GM12801 (cell line): ENCODE results near the gene NALCN.

ENCODE experiments used
- TF ChIP-seq, protein P1 (sequence below): IDR thresholded peaks from one replicate; pipeline ENCODE4 v1.5.1; 2011; ENCODE audit warnings: control low read depth; ENCODE audit not compliant: insufficient read length; ENCODE audit errors: extremely low read depth

Gene NALCN

DNA sequence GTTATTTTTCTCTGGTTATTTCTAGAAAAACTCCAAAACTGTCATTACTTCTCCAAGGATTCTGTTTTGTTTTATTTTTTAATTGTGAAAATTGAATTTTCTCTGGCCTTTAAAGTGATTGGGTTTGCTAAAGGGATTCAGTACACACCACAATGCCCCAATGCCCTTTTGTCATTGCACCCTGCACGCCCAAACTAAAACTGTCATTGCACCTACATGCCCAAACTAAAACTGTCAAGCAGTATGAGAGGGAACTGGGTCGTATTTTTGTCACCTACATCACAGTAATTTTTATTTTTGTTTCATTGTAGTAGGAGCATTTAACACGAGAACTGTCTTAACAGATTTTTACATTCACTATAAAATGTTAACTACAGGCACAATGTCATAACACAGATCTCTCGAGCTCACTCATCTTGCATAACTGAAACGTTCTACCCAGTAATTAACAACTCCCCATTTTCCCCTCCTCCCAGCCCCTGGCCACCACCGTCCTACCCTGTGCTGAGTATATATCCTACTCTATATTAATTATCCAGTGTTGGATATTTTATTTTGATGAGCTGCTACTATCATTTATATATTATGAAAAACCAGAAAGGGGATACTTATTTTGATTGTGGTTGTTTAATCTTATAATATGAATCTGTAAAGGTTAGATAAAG is 7.2 kb downstream of the NALCN start:
- TF ChIP-seq, protein P1, sequence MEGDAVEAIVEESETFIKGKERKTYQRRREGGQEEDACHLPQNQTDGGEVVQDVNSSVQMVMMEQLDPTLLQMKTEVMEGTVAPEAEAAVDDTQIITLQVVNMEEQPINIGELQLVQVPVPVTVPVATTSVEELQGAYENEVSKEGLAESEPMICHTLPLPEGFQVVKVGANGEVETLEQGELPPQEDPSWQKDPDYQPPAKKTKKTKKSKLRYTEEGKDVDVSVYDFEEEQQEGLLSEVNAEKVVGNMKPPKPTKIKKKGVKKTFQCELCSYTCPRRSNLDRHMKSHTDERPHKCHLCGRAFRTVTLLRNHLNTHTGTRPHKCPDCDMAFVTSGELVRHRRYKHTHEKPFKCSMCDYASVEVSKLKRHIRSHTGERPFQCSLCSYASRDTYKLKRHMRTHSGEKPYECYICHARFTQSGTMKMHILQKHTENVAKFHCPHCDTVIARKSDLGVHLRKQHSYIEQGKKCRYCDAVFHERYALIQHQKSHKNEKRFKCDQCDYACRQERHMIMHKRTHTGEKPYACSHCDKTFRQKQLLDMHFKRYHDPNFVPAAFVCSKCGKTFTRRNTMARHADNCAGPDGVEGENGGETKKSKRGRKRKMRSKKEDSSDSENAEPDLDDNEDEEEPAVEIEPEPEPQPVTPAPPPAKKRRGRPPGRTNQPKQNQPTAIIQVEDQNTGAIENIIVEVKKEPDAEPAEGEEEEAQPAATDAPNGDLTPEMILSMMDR = no peak

DNA sequence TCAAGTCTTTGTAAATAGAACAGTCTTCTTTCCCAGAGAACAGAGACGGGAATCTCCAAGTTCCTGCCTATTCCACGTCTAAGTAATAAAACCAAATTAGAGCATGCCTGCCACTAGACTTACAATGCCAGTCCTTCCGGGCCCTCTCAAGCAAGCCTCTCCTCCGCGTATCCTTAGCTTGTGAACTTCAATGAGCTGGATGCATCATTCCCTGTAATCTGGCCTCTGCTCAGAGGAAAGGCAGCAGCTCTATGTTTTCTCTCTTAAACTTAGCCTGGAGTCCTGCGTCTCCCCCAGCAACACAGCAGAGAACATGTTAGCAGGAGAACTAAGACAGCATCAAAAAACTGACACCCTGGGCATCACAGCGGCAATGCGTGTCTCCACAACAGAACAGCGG is 8.2 kb downstream of the NALCN start:
- TF ChIP-seq, protein P1 = no peak

DNA sequence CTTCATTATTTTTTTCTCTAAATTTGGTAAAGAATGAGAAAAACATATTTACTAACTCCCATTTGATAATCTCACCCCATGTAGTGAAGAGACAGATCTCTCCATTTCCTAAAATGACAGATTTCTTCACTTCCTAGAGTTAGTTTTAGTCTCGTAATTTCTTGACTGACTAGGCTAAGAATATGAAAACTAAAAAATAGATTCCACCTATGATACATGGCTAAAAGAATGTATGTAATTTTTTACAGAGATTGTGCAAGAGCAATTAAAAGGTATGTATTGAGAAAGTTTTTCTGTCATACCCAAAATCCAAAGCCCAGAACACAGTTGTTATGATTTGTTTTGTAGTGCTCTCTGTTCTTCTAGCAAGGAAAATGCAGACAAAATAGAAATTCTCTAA is 9.5 kb downstream of the NALCN start:
- TF ChIP-seq, protein P1 = no peak

DNA sequence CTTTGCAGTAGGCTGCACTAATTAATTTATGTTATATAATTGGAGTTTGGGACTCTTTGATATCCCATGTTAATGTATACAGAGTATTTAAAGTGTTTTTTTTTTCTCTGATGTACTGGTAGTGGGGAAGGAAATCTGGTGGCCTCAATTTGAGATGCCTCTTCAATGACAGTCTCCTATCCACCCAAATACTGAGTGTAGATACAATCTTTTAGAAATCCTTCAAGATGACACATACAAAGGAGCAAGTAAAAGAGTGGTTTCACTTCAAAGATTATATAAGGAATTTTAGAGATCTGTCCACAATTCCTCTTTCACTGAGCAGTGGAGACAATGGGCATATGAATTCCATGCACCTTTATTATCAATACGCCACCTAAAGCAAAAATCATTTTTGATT is 15.1 kb downstream of the NALCN start:
- TF ChIP-seq, protein P1 = no peak

DNA sequence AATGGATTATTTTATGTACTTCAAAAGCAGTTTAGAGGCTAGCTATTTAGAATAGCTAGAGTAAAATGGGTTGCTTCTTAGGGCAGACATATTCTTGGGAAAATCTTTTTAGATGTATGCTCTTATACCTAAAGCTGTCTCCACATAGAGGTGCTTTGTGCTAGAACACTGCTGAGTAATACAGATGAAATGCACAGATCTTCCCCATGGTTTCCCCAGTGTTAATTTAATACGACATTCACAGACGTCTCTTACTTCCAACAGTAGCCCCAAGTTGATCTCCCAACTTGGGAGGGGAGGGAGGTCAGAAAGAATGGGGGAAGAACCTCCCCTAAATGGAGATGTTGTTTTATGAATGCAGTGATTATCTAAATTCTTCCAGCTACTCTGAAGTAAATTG is 16.9 kb downstream of the NALCN start:
- TF ChIP-seq, protein P1 = no peak

DNA sequence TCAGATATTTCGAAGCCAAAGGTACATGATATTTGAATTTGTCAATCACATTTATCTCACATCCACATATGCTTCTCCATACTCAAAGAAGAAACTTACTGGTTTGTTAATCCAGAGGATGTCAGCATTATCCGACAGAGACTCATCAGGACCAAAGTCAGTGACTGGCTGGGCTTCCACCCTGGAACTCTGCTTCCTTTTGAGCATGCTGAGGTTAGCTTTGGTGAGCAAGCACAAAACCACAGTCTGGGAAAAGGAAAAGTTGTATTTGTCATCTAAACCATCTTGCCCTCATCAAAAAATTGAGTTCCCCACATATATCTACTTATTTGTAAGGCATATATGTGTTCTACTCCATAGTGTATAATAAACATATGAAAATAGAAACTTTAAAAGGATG is 17.4 kb downstream of the NALCN start:
- TF ChIP-seq, protein P1 = no peak

DNA sequence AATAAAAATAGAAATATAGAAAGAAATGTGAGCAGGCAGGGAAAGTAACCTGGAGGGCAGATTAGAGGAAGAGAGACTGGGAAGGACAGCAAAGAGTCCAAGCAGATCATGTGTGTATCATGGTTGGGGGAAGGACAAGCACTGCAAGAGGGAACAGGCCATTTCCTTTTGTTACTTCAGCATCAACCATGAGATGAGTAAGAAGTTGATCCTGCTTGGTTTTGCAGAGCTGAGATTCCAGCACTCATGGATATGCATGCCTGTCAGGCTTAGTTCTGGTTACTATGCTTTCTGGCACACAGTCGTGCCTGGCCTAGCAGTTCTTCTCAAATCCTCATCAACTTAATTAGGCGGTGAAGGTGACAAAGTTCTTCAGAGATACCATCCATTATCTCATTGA is 18.1 kb downstream of the NALCN start:
- TF ChIP-seq, protein P1 = no peak
